Ecto neural progenitor cell (in vitro differentiated cells): Measurements from ENCODE around the gene IFT27.

ENCODE experiments used
- DNase-seq: peaks from one replicate; pipeline ENCODE4 v3.0.0-alpha.2; 2018; ENCODE audit warnings: low spot score

IFT27 gene

GRCh38 chr22:36725366-36726006, 50.4 kb downstream of the IFT27 start:
- no peak for DNase-seq

- no peak for DNase-seq
Observed at GRCh38 chr22:36724836-36725235, 51.1 kb downstream of the IFT27 start.

- no peak for DNase-seq
Observed at GRCh38 chr22:36722055-36722454, 53.9 kb downstream of the IFT27 start.

DNA sequence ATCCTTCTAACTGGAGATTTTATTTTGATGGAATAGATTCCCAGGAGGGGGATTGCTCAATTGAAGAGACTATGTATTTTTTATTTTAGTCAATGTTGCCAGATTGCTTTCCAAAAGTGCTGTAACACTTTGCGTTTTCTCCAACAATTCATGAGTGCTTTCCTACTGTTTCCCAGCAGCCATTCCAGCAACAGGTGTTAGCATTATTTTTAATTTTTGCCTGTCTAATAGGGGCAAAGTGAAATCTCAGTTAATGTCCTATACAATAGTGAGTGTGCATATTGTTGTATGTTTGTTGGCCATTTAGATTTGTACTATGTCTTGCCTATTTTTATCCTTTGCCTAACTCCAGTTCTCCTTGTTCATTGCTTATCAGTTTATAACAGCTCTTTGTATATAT, 60.3 kb downstream of the IFT27 start:
- no peak for DNase-seq

DNA sequence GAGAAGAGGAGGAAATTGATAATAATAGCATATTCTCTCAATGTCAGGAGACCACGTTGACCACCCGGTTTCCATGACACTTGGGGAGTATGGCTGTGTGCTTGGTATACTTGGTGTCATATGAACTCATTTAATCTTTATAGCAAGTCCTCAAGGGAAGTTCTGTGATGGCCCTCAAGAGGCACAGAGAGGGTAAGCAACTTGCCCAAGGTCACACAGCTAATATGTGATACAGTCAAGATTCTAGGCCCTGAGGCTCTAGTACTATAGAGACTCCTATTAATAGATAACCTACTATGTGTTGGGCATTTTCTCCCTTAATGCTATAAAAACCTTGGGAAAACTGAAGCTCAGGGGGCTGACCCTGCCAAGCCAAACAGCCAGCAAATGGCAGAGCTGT, 61.8 kb downstream of the IFT27 start:
- no peak for DNase-seq

GRCh38 chr22:36713436-36713835, 62.5 kb downstream of the IFT27 start:
- DNase-seq = no peak
